Caco-2 (cell line): ENCODE data around the gene KRT25. TPM values are rescaled to one million over a fixed set of nuclear protein-coding genes. Genes with fewer than 3 reads are reported as not detected.

Experiments
- BruUV-seq: library from RNA; stranded (reverse); fragments of 400-500 nt; replicated peaks from 2 replicates; lab custom pipeline; 2021; lab: Mats Ljungman, UMichigan
- CTCF ChIA-PET: fragments of 300-600 bp; sonication (Branson Sonifier 250); formaldehyde crosslinking; loops from one replicate; lab custom pipeline; 2022; ENCODE audit warnings: antibody characterized with exemption; lab: Charles Lee
- POLR2A ChIA-PET: fragments of 300-600 bp; sonication (Branson Sonifier 250); formaldehyde crosslinking; loops from one replicate; lab custom pipeline; 2022; ENCODE audit warnings: antibody characterized with exemption; lab: Charles Lee
- DNase-seq, 2 experiments: peaks; one replicate each; pipeline versions ENCODE4 v3.0.0 to v3.0.0-alpha.2; 2020 to 2022
- H3K27me3 ChIP-seq: replicated peaks from 2 replicates; pipeline ENCODE4 v1.6.0; 2011; ENCODE audit warnings: low read length; ENCODE audit not compliant: control insufficient read depth, insufficient read depth
- H3K36me3 ChIP-seq: 2 replicates; pipeline ENCODE4 v1.5.1; 2011; ENCODE audit warnings: low read length; ENCODE audit not compliant: control insufficient read depth, insufficient read depth
- H3K4me1 ChIP-seq: fragments of 250-450 bp; sonication (Bioruptor Pico); 2 replicates; pipeline ENCODE4 v1.5.1; 2020; ENCODE audit warnings: mild to moderate bottlenecking
- H3K4me3 ChIP-seq: 2 replicates; pipeline ENCODE4 v1.5.1; 2011; ENCODE audit warnings: low read depth, mild to moderate bottlenecking, control low read depth, low read length
- H3K9me3 ChIP-seq: fragments of 250-450 bp; sonication (Bioruptor Pico); 2 replicates; pipeline ENCODE4 v1.5.1; 2020; ENCODE audit warnings: mild to moderate bottlenecking, moderate library complexity
- H3K27ac Mint-ChIP-seq: one replicate; pipeline ENCODE4 v1.8.0; 2022; ENCODE audit warnings: mixed read lengths; ENCODE audit not compliant: unreplicated experiment
- H3K27me3 Mint-ChIP-seq: one replicate; pipeline ENCODE4 v1.8.0; 2022; ENCODE audit warnings: mixed read lengths; ENCODE audit not compliant: insufficient read depth, unreplicated experiment
- H3K36me3 Mint-ChIP-seq: one replicate; pipeline ENCODE4 v1.8.0; 2022; ENCODE audit warnings: mild to moderate bottlenecking, mixed read lengths; ENCODE audit not compliant: insufficient read depth, unreplicated experiment
- H3K4me1 Mint-ChIP-seq: one replicate; pipeline ENCODE4 v1.8.0; 2022; ENCODE audit warnings: low read depth, mixed read lengths; ENCODE audit not compliant: unreplicated experiment
- H3K4me3 Mint-ChIP-seq: one replicate; pipeline ENCODE4 v1.8.0; 2022; ENCODE audit warnings: mild to moderate bottlenecking, moderate library complexity, mixed read lengths; ENCODE audit not compliant: unreplicated experiment
- H3K9me3 Mint-ChIP-seq: one replicate; pipeline ENCODE4 v1.8.0; 2022; ENCODE audit warnings: mixed read lengths; ENCODE audit not compliant: unreplicated experiment
- CTCF ChIP-seq, 2 experiments: fragments of 200-600 bp in 1 of 2; IDR thresholded peaks; 1 replicate in 1 of 2; 2 replicates in 1 of 2; pipeline versions ENCODE4 v1.5.1 to v1.8.0; 2011 to 2022; ENCODE audit warnings: antibody characterized with exemption in 1 of 2, control low read depth in 1 of 2, inconsistent platforms in 1 of 2, low read depth in 1 of 2, low read length in 1 of 2, mild to moderate bottlenecking in 1 of 2, moderate library complexity in 1 of 2; ENCODE audit not compliant: insufficient read depth in 1 of 2, severe bottlenecking in 1 of 2, unreplicated experiment in 1 of 2
- intact Hi-C: fragments of 100-400 bp; cut with micrococcal nuclease; formaldehyde crosslinking; loops from one replicate; pipeline ENCODE4 v1.10.0; 2022; ENCODE audit not compliant: unreplicated experiment
- total RNA-seq: library from RNA; stranded (reverse); gene quantifications from 2 replicates; pipeline ENCODE4 v1.2.3, GENCODE V29; 2022

The KRT25 gene
- total RNA-seq, 1 experiment from 2014 or later: not detected

GRCh38 chr17:40791787-40792436 is 36.8 kb upstream of the KRT25 start:
- no TSS peak for BruUV-seq
- peak; percentile 68 to 85 for TF ChIP-seq CTCF (IDR thresholded peaks at IDR 0.05; ENCODE audit: insufficient read depth in 1 of 2, low read depth in 1 of 2, low read length in 1 of 2, severe bottlenecking in 1 of 2, unreplicated experiment in 1 of 2)
- CTCF ChIA-PET: interaction anchor here (0.9 to 1.6 kb wide), 4 partner anchors 27 to 176 kb away, joined by 3 to 7 read pairs (median 5); no protein-coding TSS in a partner anchor

GRCh38 chr17:40791111-40791510 is 36.0 kb upstream of the KRT25 start:
- ChIA-PET CTCF (interaction anchor here (1.6 to 1.7 kb wide), 2 partner anchors 174 to 176 kb away, joined by 5 to 6 read pairs; no protein-coding TSS in a partner anchor), POLR2A (no interaction called here)
- no peak for DNase-seq
- no peak overlapping the region for H3K27ac Mint-ChIP-seq
- no peak for TF ChIP-seq CTCF (IDR thresholded peaks at IDR 0.05; ENCODE audit: insufficient read depth in 1 of 2, low read depth in 1 of 2, low read length in 1 of 2, severe bottlenecking in 1 of 2, unreplicated experiment in 1 of 2)
- no peak overlapping the region for H3K4me3 ChIP-seq
- H3K9me3 Mint-ChIP-seq: no peaks in the 10 kb centered on the region
- H3K4me3 Mint-ChIP-seq: no peak overlapping the region
- no peaks in the 10 kb centered on the region for H3K27me3 ChIP-seq
- H3K4me1 ChIP-seq: no peaks in the 10 kb centered on the region
- intact Hi-C loops: loop anchor here (1.0 kb wide), 2 partner anchors 171 to 176 kb away; no protein-coding TSS in a partner anchor
- H3K36me3 ChIP-seq: no peaks in the 10 kb centered on the region
- H3K27me3 Mint-ChIP-seq: peaks cover 6% of the 10 kb centered on the region
- H3K9me3 ChIP-seq: no peaks in the 10 kb centered on the region
- BruUV-seq: no TSS peak
- no peaks in the 10 kb centered on the region for H3K4me1 Mint-ChIP-seq
- H3K36me3 Mint-ChIP-seq: no peaks in the 10 kb centered on the region

More at GRCh38 chr17:40791787-40792436, 36.8 kb upstream of the KRT25 start:
- Histone ChIP-seq H3K4me3 (no peak overlapping the region), H3K27me3 (no peaks in the 10 kb centered on the region), H3K4me1 (no peaks in the 10 kb centered on the region), H3K36me3 (no peaks in the 10 kb centered on the region), H3K9me3 (no peaks in the 10 kb centered on the region)
- intact Hi-C loops: loop anchor here (1.0 kb wide), 2 partner anchors 172 to 177 kb away; no protein-coding TSS in a partner anchor
- peak in 1 of 2 experiments; percentile 38 for DNase-seq
- H3K27ac Mint-ChIP-seq: no peak overlapping the region
- peaks cover 9% of the 10 kb centered on the region for H3K27me3 Mint-ChIP-seq
- POLR2A ChIA-PET: no interaction called here
- no peaks in the 10 kb centered on the region for H3K36me3 Mint-ChIP-seq
- no peaks in the 10 kb centered on the region for H3K4me1 Mint-ChIP-seq
- H3K4me3 Mint-ChIP-seq: no peak overlapping the region
- no peaks in the 10 kb centered on the region for H3K9me3 Mint-ChIP-seq

- Mint-ChIP-seq H3K27me3 (peaks cover 15% of the 10 kb centered on the region), H3K27ac (no peak within 1 kb of the TSS), H3K9me3 (no peaks in the 10 kb centered on the region), H3K36me3 (no peaks in the 10 kb centered on the region), H3K4me3 (no peak within 1 kb of the TSS), H3K4me1 (no peaks in the 10 kb centered on the region)
- Histone ChIP-seq H3K9me3 (no peaks in the 10 kb centered on the region), H3K27me3 (no peaks in the 10 kb centered on the region; the same call in 1 of the 2 replicates), H3K4me3 (no peak within 1 kb of the TSS), H3K36me3 (no peaks in the 10 kb centered on the region), H3K4me1 (no peaks in the 10 kb centered on the region)
- POLR2A ChIA-PET: interaction anchor here (0.6 kb wide), 1 partner anchor 36 kb away, joined by 3 read pairs; no protein-coding TSS in a partner anchor
- CTCF ChIA-PET: interaction anchor here (0.7 kb wide), 1 partner anchor 167 kb away, joined by 3 read pairs; no protein-coding TSS in a partner anchor
- no TSS peak for BruUV-seq
- no peak for DNase-seq
- intact Hi-C loops: no loop called here
- TF ChIP-seq CTCF (IDR thresholded peaks at IDR 0.05; ENCODE audit: insufficient read depth in 1 of 2, low read depth in 1 of 2, low read length in 1 of 2, severe bottlenecking in 1 of 2, unreplicated experiment in 1 of 2): no peak
These were observed 27.3 kb upstream of the KRT25 start, which contains the start of gene KRT27 for GRCh38 chr17:40782450-40782849. Gene KRT27, minus strand, starts transcription at chr17:40782550. Its CDS starts 57 bp downstream, at chr17:40782493.
